Measurements from ENCODE around the gene HEXD.
"Not testable (repeated sequence)": the region's sequence is repeated elsewhere in the genome, so short reads cannot be mapped to it uniquely, and the experiment has no call there.

The HEXD gene

GRCh38 chr17:82373731-82374625, 44.2 kb upstream of the HEXD start:
- no peak for TF ChIP-seq CTCF (IDR thresholded peaks at IDR 0.05; ENCODE audit: low read depth, low read length)

GRCh38 chr17:82374626-82375331, 43.4 kb upstream of the HEXD start:
- TF ChIP-seq CTCF (IDR thresholded peaks at IDR 0.05; ENCODE audit: low read depth, low read length): no peak
- H3K4me3 ChIP-seq (ENCODE audit: low read depth, low read length): no peak overlapping the region

More at GRCh38 chr17:82373731-82374625, 44.2 kb upstream of the HEXD start:
- H3K4me3 ChIP-seq (ENCODE audit: low read depth, low read length): no peak overlapping the region

- no peak overlapping the region for H3K4me3 ChIP-seq (ENCODE audit: low read depth, low read length)
- TF ChIP-seq CTCF (IDR thresholded peaks at IDR 0.05; ENCODE audit: low read depth, low read length): no peak
These were observed 42.6 kb upstream of the HEXD start for GRCh38 chr17:82375359-82376041.

- H3K4me3 ChIP-seq (ENCODE audit: low read depth, low read length): no peak overlapping the region
- no peak for TF ChIP-seq CTCF (IDR thresholded peaks at IDR 0.05; ENCODE audit: low read depth, low read length)
These were observed 42.0 kb upstream of the HEXD start for GRCh38 chr17:82376042-82376730.

- H3K4me3 ChIP-seq (ENCODE audit: low read depth, low read length): not testable (repeated sequence)
These were observed 40.9 kb upstream of the HEXD start for GRCh38 chr17:82377294-82377693.

GRCh38 chr17:82377924-82378740, 40.0 kb upstream of the HEXD start:
- no peak for TF ChIP-seq CTCF (IDR thresholded peaks at IDR 0.05; ENCODE audit: low read depth, low read length)
- no peak overlapping the region for H3K4me3 ChIP-seq (ENCODE audit: low read depth, low read length)

- no peak for TF ChIP-seq CTCF (IDR thresholded peaks at IDR 0.05; ENCODE audit: low read depth, low read length)
- no peak overlapping the region for H3K4me3 ChIP-seq (ENCODE audit: low read depth, low read length)
These were observed 39.5 kb upstream of the HEXD start for GRCh38 chr17:82378741-82379021.
